Measurements from ENCODE around the gene PGLYRP3.

DNA sequence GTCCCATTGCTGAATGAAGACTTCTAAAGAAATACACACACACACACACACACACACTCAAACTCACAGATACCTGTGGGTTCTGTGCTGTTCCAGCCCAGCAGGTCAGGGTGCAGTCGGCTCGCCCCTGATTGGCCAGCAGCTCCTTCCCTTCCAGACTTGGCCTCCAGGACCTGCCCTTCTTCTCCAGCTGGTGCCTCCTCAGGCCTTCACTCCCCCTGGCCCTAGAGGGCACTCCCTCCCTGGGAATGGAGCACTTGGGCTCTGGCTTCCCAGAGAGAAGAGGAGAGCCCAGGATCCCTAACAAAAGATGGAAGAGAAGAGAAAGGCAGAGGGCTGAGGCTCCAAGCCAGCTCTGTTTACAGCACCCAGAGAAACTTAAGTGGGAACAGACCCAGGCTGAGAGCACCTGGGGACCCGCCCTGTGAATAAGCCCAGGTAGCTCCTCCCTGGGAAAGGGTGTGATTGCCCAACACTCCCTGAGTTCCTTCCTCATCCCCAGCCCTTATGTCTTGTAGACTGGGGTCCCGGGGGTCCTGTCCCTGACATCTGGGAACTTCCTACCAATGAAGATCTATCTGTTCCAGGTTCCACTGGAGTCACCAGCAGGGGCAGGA is at the start of gene PGLYRP3:
- no peak for TF ChIP-seq POLR2A (IDR thresholded peaks at IDR 0.05)
- TF ChIP-seq, protein P1, sequence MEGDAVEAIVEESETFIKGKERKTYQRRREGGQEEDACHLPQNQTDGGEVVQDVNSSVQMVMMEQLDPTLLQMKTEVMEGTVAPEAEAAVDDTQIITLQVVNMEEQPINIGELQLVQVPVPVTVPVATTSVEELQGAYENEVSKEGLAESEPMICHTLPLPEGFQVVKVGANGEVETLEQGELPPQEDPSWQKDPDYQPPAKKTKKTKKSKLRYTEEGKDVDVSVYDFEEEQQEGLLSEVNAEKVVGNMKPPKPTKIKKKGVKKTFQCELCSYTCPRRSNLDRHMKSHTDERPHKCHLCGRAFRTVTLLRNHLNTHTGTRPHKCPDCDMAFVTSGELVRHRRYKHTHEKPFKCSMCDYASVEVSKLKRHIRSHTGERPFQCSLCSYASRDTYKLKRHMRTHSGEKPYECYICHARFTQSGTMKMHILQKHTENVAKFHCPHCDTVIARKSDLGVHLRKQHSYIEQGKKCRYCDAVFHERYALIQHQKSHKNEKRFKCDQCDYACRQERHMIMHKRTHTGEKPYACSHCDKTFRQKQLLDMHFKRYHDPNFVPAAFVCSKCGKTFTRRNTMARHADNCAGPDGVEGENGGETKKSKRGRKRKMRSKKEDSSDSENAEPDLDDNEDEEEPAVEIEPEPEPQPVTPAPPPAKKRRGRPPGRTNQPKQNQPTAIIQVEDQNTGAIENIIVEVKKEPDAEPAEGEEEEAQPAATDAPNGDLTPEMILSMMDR (IDR thresholded peaks at IDR 0.05): no peak
- no peak for TF ChIP-seq POLR2AphosphoS5 (IDR thresholded peaks at IDR 0.05)
- TF ChIP-seq EP300 (IDR thresholded peaks at IDR 0.05): no peak

All from upper lobe of left lung (tissue), 4 donors.